Activated CD4-positive, alpha-beta T cell treated with anti-CD3 and anti-CD28 coated beads, Interleukin-2, amount 50 U/mL, for 4 hours (primary cell): ENCODE data around the gene TPH2.

Experiments
- DNase-seq, 2 experiments: peaks; one replicate each; pipeline ENCODE4 v3.0.0-alpha.2; 2020

The TPH2 gene

DNA sequence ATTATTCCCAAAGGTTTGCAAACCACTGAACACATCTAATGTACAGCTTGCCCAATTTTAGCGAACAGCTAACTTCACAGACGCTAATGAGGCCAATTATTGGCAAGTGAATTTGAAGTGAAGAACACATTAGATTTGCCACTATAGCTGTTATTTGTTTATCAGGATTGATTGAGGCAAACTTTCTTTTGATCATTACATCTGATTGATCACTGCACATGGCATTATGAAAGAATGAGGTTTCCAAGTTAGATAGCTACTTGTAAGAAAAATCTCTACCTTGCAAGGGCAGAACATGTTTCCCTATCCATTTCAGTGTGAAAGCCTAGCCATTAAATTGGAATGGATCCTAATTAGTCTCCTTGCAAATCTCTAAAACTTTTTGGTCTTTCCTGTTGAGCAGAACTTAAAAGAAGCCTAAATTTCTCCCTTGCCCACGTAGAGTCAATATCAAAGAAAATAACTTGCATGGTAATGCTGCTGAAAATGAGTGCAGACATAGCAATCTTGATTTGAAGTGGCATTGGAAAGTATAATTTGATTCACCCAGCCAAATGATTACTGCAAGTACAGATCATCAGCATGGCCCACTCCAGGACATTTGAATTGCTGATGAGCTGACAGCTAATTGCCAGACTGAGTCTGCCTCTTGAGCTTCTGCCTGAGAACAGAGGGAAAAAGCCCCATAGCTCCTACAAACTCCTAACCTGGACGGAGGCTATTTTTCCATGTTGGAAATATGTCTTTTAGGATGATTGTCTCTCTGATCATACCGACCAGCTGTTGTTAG is 98.6 kb downstream of the TPH2 start:
- DNase-seq, result no peak

DNA sequence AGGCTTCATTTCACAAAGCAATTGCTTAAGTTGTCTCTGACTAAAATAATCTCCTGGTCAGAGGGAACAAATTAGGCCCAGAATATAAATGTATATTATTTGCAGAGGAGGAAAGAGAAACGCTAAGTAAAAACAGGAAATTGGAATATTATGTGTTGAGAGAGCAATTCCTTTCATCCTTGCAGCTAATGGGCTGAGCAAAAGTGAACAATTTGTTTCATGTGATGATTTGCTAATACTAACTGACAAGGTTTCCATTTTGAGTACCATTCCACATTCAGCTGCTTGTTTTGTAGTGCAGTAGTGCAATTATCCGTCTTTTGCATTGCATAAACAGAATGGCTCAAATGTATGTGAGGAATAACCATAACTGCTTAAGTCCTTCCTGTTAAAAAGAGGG is 103.2 kb downstream of the TPH2 start:
- no peak for DNase-seq

DNA sequence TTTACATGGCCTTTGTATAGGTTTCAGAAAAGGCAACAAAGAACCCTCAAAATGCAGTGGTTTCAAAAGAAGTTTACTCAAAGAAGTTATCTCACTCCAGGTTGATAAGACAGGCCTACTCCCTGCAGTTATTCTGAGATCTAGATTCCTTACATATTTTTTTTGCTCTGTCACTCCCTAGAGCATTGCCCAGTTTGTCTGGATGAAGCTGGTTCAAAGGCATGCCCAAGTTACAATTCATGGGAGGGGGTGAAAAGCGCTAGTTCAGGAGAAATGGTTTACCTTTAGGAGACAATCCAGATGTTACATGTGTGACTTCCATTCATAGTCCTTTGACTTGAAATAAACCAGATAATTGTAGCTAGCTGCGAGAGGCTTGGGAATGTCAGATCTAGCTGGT is 115.0 kb downstream of the TPH2 start:
- no peak for DNase-seq

DNA sequence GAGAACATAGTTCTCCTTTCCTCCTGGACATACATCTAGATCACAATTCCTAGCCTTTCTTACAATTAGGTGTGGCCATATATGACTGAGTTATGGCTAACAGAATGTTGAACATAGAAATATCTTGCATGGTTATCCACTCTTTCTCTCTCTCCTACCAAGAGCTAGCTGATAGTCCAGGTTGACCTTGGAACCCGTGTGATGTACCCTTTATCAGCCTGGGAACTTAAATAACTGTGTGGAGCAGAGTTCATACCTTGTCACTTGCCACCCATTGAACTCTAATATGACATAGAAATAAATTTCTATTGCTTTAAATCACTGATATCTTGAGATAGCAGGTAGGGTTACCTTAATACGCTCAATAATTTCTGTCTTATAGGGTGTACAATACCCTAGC is 115.9 kb downstream of the TPH2 start:
- DNase-seq, result no peak

DNA sequence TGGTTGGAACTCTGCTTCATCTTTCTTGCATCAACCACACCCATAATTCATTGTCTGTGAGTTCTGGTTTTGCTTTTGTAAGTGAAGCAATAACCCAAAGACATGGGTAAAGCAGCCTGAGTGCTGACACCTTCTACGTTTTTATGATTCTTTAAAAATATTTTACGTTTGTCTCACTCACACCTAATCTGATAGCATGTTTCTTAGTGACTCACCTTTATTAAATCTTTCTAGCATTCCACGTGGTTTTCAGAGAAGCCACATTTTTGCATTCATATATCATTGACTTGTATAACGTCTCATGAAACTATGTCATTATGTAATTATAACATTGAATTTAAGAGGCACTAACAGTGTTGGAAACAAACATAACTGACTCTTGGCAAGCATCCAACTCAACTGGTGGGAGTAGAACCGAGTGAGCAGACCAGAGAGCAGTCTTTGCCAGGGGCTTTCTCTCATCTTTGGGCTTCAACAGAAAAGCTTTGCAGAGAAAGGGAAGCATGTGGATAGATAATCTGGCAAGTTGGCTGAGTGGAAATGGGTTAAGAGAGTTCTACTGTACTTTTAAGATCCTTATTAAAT is 118.8 kb downstream of the TPH2 start:
- no peak for DNase-seq

DNA sequence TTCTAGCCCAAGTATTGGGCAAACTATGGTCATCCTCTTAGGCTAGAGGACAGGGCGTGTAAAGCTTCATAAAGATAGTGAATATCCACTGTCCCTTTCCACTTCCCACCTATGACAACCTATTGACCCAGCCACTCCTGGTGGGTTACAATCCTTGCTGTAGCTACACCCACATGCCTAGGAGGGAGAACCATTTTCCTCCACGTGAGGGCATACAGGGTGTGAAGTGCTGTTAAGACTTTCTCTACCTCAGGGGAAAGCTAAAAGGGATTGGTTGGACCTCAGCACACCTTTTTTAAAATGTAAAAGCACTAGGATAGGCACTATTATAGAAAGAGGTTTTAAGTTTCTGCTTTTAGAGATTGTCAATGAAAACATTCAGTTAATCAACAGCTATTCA is 124.4 kb downstream of the TPH2 start:
- no peak for DNase-seq

DNA sequence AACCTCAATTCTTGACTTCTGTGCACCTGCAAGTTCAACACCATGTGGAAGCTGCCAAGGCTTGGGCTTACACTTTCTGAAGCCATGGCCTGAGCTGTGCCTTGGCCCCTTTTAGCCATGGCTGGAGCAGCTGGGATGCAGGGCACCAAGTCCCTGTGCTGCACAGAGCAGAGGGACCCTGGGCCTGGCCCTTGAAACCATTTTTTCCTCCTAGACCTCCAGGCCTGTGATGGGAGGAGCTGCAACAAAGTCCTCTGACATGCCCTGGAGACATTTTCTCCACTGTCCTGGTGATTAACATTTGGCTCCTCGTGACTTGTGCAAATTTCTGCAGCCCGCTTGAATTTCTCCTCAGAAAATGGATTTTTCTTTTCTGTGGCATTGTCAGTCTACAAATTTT is 132.4 kb downstream of the TPH2 start:
- DNase-seq, result no peak

DNA sequence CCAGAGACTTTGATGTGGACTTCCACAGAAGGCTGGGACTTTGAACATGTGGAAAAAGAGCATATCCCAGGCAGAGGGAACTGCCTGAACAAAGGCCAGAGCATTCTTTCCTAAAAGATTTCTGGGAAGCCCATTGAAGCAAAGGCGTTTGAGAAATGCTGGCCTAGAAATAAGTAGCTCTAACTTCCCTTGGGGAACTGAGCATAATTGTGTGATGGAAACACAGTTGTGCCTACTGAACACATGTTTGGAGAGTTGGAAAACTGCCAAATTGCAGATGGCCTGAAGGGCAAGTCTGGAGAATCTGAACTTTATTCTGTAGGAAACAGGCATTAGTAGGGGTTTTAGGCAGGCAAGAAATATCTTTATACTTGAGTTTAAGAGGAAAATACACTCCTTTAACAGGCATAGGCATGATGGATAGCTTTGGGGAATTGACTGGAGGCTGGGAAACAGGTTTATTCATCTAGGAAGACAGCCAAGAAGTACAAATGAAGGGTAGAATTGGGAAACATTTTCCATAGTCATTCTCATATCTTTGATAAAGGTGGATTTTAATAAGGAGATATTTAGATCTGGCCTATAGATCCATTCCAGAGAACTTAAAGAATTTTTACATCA is 134.1 kb downstream of the TPH2 start:
- no peak for DNase-seq

DNA sequence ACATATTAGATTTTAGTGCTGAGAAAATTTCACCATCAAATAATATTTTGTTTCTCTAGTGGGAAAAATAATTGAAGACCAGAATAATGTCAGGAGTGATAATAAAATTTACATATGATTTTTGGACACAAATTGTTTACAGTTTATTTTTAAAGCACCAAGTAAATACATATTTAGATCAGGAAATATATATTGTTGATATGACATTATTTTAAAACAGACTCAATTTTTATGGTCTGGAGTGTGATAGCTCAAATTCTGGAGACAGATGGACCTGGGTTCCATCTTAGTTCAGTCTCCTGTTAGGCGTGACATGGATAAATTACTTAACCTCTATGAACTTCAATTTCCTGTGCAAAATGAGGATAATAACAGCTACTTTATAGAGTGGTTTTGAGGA is 135.4 kb downstream of the TPH2 start:
- no peak for DNase-seq

DNA sequence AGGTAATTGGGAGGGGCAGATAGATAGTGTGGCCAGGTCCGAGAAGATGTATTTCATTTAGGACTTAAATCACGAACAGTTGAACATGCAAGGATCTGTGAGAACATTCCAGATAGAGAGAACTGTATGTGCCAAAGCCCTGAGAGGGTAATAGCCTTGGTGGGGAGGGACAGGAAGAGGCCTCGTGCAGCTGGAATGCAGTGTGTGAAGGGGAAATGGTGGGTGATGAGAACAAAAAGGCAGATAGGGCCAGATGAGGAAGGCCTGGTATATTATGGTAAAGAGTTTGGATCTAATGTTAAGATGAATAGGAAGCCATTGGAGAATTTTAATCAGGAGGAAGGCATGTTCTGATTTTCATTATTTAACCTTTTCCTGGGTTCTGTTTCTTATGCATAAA is 136.3 kb downstream of the TPH2 start:
- DNase-seq, result no peak

DNA sequence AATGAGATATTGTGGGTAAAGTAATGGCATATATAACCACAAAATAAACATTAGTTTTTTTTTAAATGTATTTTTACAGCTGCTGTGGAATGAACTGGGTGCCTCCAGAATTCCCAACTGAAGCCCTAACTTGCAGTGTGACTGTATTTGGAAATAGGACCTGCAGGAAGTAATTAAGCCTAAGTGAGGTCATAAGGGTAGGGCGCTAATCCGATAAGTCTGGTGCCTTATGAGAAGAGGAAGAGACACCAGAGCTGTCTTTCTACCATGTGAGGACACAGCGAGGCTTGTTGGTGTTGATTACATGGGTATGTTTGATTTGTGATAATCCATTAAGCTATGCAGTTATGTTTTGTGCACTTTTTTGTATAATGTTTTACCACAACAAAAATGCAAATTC is 136.8 kb downstream of the TPH2 start:
- DNase-seq, result no peak

DNA sequence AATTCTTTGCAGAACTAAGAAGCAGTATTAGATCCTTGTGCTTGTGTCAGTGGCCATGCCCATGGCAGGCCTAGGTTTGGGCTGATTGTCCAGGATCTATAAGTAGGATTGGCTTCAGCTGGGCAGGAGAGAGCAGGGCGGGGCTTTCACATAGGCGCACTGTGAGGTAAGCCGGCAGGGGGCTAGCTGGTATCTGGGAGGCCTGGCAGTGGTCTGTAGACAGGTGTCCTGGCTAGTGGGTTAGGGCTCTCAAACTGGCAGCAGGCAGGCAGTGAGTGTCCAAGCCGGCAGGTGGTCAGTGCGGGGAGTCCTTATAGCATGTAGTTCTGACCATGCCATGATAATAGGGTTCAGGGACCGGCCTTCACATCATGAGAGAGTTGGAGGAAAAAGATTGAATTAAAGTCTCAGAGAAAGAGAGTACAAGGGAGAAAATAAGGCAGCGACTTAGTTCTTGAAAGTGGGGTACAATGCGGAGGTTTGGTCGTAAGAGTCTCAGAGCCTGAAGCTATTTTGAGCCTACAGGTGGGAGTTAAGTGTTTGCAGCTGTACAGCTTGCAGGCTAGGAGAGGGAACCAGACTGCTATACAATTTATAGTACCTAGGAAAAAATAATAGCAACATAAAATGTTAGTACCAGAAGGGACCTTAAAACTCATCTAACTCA is 137.4 kb downstream of the TPH2 start:
- DNase-seq, result no peak

DNA sequence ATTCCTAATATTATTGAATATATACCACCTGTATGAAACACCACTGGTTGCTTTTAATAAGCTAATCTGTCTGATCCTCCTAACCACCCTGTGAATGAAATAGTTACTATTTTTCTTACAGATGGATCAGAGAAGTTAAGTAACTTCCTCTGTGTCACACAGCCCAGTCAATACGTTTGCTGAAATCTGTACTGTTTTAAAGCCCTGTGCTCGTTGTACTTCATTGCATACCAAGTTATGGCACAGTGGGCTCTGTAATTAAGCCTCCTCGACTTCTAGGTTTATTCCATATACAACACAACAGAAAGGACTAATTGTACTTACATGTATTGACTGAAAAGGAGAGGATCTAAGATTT is 137.9 kb downstream of the TPH2 start:
- DNase-seq, result no peak

DNA sequence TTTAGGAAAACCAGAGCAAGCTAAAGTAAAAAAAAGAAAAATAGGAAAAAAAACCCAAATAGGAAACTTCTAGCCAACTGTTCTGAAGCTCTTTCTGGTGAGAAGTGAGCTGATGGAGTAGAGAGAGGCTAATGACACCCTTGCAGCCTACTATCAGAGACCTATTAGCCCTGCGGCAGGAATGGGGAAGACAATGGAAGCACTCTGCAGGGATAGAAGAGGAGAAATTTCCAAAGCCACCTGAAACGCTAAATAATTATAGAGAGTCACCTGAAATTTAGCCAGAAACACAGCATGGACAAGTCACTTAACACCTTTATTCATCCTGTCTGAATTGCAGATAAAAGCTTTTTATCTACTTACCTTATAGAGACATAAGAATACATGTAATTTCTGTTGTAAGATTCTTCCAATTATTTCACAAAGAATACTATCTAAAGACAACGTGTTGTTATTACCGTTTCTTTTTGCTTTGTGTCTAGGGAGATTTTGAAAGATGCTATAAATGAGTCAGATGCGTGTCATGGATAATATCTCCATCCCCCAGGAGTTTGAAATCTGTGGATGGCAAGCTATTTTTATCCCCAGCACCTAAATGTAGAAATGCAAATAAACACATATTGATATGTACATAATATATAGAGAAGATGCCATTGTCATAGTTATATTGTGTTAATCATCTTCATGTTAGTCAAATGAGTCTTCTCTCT is 138.6 kb downstream of the TPH2 start:
- DNase-seq, result no peak

DNA sequence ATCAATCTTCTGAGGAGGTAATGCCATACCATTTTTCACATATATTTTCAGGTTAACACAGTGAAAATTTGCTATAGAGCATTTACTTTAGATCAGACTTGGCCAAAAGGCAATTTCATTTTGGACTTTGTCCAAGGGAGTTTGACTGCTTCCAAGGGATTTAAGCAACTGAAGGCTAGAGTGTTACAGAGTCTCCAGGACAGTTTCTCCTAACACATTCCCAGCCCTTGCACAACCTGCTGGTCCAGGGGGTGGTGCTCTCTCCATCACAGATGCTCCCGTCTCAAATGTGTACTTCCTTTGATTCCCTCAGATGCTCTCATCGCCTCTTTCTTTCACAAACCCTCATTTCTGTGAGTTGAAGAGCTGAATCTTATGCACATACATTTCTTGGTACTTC is 143.1 kb downstream of the TPH2 start:
- DNase-seq, result no peak
